ENCODE data around the gene ETS1.

Gene ETS1

GRCh38 chr11:128563942-128564641 is 23.3 kb downstream of the ETS1 start:
- Histone ChIP-seq H3K27ac (ENCODE audit: extremely low read depth, low read depth, low read length) (no peak overlapping the region), H3K9me3 (ENCODE audit: control insufficient read depth, insufficient read depth, low read depth, low read length) (no peaks in the 10 kb centered on the region), H3K36me3 (ENCODE audit: control insufficient read depth in 2 of 2, insufficient read depth in 1 of 2, low read length in 2 of 2) (no peaks in the 10 kb centered on the region), H3K4me1 (ENCODE audit: control insufficient read depth, insufficient read depth, low read length) (peaks cover 3% of the 10 kb centered on the region; the same call in 1 of the 2 replicates), H3K4me3 (ENCODE audit: low read depth, low read length) (no peak overlapping the region)
- TF ChIP-seq ZNF426 (tag by site-specific recombination; IDR thresholded peaks at IDR 0.05) = no peak
- TF ChIP-seq PRDM10 (tag by site-specific recombination; IDR thresholded peaks at IDR 0.05) = no peak
- TF ChIP-seq ZNF488 (tag by site-specific recombination; IDR thresholded peaks at IDR 0.05) = no peak
- no peak for TF ChIP-seq ZBTB7A (tag by site-specific recombination; IDR thresholded peaks at IDR 0.05; ENCODE audit: low read depth)
- ChIA-PET CTCF (no interaction called here), POLR2A (no interaction called here)

GRCh38 chr11:128563308-128563707 is 24.1 kb downstream of the ETS1 start:
- H3K4me3 ChIP-seq (ENCODE audit: low read depth, low read length) = no peak overlapping the region
- no peaks in the 10 kb centered on the region for H3K36me3 ChIP-seq (ENCODE audit: control insufficient read depth in 2 of 2, insufficient read depth in 1 of 2, low read length in 2 of 2)
- peaks cover 3% of the 10 kb centered on the region; the same call in 1 of the 2 replicates for H3K4me1 ChIP-seq (ENCODE audit: control insufficient read depth, insufficient read depth, low read length)
- POLR2A ChIA-PET = no interaction called here
- H3K27ac ChIP-seq (ENCODE audit: extremely low read depth, low read depth, low read length) = no peak overlapping the region
- TF ChIP-seq ZBTB20 (tag by site-specific recombination; IDR thresholded peaks at IDR 0.05) (no peak), MYNN (tag by site-specific recombination; IDR thresholded peaks at IDR 0.05; ENCODE audit: borderline replicate concordance) (no peak), ZNF580 (tag by site-specific recombination; IDR thresholded peaks at IDR 0.05) (no peak), ZNF2 (tag by site-specific recombination; IDR thresholded peaks at IDR 0.05) (no peak), ZNF221 (tag by site-specific recombination; IDR thresholded peaks at IDR 0.05; ENCODE audit: borderline replicate concordance) (no peak), ZSCAN16 (tag by site-specific recombination; IDR thresholded peaks at IDR 0.05) (no peak), ZNF660 (tag by site-specific recombination; IDR thresholded peaks at IDR 0.05) (no peak), ZXDB (tag by site-specific recombination; IDR thresholded peaks at IDR 0.05) (no peak), EGR2 (tag by site-specific recombination; IDR thresholded peaks at IDR 0.05; ENCODE audit: low read depth) (no peak), ZNF280D (tag by site-specific recombination; IDR thresholded peaks at IDR 0.05) (no peak), ZNF610 (tag by site-specific recombination; IDR thresholded peaks at IDR 0.05; ENCODE audit: borderline replicate concordance) (no peak), ZNF148 (tag by site-specific recombination; IDR thresholded peaks at IDR 0.05; ENCODE audit: borderline replicate concordance) (no peak), ZNF843 (tag by site-specific recombination; IDR thresholded peaks at IDR 0.05) (no peak), MEIS1 (CRISPR knock-in tag; IDR thresholded peaks at IDR 0.05; ENCODE audit: borderline replicate concordance) (no peak), ZNF513 (tag by site-specific recombination; IDR thresholded peaks at IDR 0.05) (no peak)
- H3K9me3 ChIP-seq (ENCODE audit: control insufficient read depth, insufficient read depth, low read depth, low read length) = no peaks in the 10 kb centered on the region
- CTCF ChIA-PET = interaction anchor here (0.6 kb wide), 1 partner anchor 236 kb away, joined by 3 read pairs; no protein-coding TSS in a partner anchor

Measured in HEK293 (cell line).